DOHH2 (cell line): ENCODE measurements around the gene AHRR.
"Not testable (repeated sequence)": the region's sequence is repeated elsewhere in the genome, so short reads cannot be mapped to it uniquely, and the experiment has no call there.

Experiments
- H3F3A ChIP-seq: fragments of 200-600 bp; sonication (generic), shearing (Covaris generic); 2 replicates; pipeline ENCODE4 v1.6.0; 2016; ENCODE audit warnings: antibody characterized with exemption, mild to moderate bottlenecking; ENCODE audit not compliant: control insufficient read depth, insufficient read depth
- H3K27ac ChIP-seq: fragments of 200-600 bp; sonication (generic); 2 replicates; pipeline ENCODE4 v1.5.1; 2014; ENCODE audit warnings: low read depth, mild to moderate bottlenecking, low read length, moderate library complexity
- H3K27me3 ChIP-seq: fragments of 200-600 bp; sonication (generic); 2 replicates; pipeline ENCODE4 v1.6.1; 2014; ENCODE audit warnings: mild to moderate bottlenecking, low read length, mixed read lengths; ENCODE audit not compliant: control insufficient read depth
- H3K36me3 ChIP-seq: fragments of 200-600 bp; sonication (generic); 2 replicates; pipeline ENCODE4 v1.6.1; 2014; ENCODE audit warnings: mild to moderate bottlenecking, low read length, moderate library complexity, mixed read lengths; ENCODE audit not compliant: control insufficient read depth
- H3K4me1 ChIP-seq: fragments of 200-600 bp; sonication (generic); 2 replicates; pipeline ENCODE4 v1.6.1; 2014; ENCODE audit warnings: mild to moderate bottlenecking, low read length, mixed read lengths; ENCODE audit not compliant: control insufficient read depth
- H3K4me2 ChIP-seq: fragments of 200-600 bp; sonication (generic); 2 replicates; pipeline ENCODE4 v1.6.0; 2014; ENCODE audit warnings: mild to moderate bottlenecking, low read length, moderate library complexity
- H3K4me3 ChIP-seq: fragments of 200-600 bp; sonication (generic); 2 replicates; pipeline ENCODE4 v1.5.1; 2014; ENCODE audit warnings: mild to moderate bottlenecking, low read length, mixed read lengths
- H3K79me2 ChIP-seq: fragments of 200-600 bp; sonication (generic); 2 replicates; pipeline ENCODE4 v1.6.1; 2014; ENCODE audit warnings: mild to moderate bottlenecking, low read length, mixed read lengths; ENCODE audit not compliant: control insufficient read depth
- H3K9me2 ChIP-seq: fragments of 200-600 bp; sonication (generic); replicated peaks from 2 replicates; pipeline ENCODE4 v1.6.1; 2014; ENCODE audit warnings: mild to moderate bottlenecking, low read length, mixed read lengths; ENCODE audit not compliant: control insufficient read depth
- H3K9me3 ChIP-seq: fragments of 200-600 bp; sonication (generic); 2 replicates; pipeline ENCODE4 v1.6.1; 2014; ENCODE audit warnings: antibody characterized with exemption, low read length, mixed read lengths; ENCODE audit not compliant: control insufficient read depth, insufficient read depth
- H4K20me1 ChIP-seq: fragments of 200-600 bp; sonication (generic); 2 replicates; pipeline ENCODE4 v1.6.0; 2014; ENCODE audit warnings: low read depth, mild to moderate bottlenecking, antibody characterized with exemption, low read length, moderate library complexity; ENCODE audit not compliant: control insufficient read depth, insufficient read depth
- CTCF ChIP-seq: fragments of 200-600 bp; sonication (generic); IDR thresholded peaks from one replicate; pipeline ENCODE4 v1.5.1; 2014; ENCODE audit warnings: antibody characterized with exemption, mild to moderate bottlenecking, low read depth, low read length; ENCODE audit not compliant: poor library complexity, severe bottlenecking
- EZH2phosphoT487 ChIP-seq: fragments of 200-600 bp; sonication (generic); IDR thresholded peaks from 2 replicates; pipeline ENCODE4 v1.6.1; 2017; ENCODE audit warnings: borderline replicate concordance, mild to moderate bottlenecking, antibody characterized with exemption, low read length, moderate library complexity, mixed read lengths

AHRR gene

GRCh38 chr5:395921-396530 is 74.5 kb downstream of the AHRR start:
- no peaks in the 10 kb centered on the region for H3K9me2 ChIP-seq

DNA sequence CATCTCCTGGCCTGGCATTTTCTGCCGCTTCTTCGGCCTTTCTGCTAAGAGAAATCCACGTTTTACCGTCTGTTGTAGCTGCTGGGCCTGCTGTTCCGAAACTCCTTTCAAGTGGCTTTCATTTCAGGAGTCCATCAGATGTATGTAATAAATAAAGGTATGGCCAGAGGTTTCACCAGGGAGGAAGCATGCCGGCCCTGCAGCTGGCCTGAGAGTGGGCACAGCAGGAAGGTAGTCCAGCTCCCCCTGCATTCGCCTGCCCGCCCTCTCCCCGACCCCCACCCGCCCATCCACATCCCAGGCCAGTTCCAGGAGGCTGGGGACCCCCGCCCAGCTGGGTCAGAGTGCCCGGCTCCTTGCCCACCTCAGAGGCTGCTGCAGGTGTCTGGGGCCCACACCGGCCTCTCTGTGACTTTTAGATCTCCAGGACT is 75.0 kb downstream of the AHRR start:
- Histone ChIP-seq H3K4me3 (no peak overlapping the region), H3K9me2 (no peaks in the 10 kb centered on the region), H3K4me1 (peaks cover 92% of the 10 kb centered on the region), H3K27me3 (no peaks in the 10 kb centered on the region), H4K20me1 (no peaks in the 10 kb centered on the region), H3K27ac (peak overlapping the region; percentile 100), H3F3A (peaks cover 26% of the 10 kb centered on the region), H3K4me2 (no peak overlapping the region), H3K36me3 (peaks cover 15% of the 10 kb centered on the region), H3K9me3 (no peaks in the 10 kb centered on the region), H3K79me2 (peaks cover 17% of the 10 kb centered on the region)
- no peak for TF ChIP-seq EZH2phosphoT487
- no peak for TF ChIP-seq CTCF

More at GRCh38 chr5:395921-396530, 74.5 kb downstream of the AHRR start:
- Histone ChIP-seq H4K20me1 (no peaks in the 10 kb centered on the region), H3K27me3 (no peaks in the 10 kb centered on the region), H3K9me3 (no peaks in the 10 kb centered on the region), H3K4me3 (no peak overlapping the region), H3K79me2 (peaks cover 17% of the 10 kb centered on the region), H3K4me2 (no peak overlapping the region), H3F3A (peaks cover 26% of the 10 kb centered on the region), H3K36me3 (peaks cover 10% of the 10 kb centered on the region), H3K4me1 (peaks cover 90% of the 10 kb centered on the region), H3K27ac (peak overlapping the region; percentile 25)
- TF ChIP-seq EZH2phosphoT487 (no peak), CTCF (no peak)

DNA sequence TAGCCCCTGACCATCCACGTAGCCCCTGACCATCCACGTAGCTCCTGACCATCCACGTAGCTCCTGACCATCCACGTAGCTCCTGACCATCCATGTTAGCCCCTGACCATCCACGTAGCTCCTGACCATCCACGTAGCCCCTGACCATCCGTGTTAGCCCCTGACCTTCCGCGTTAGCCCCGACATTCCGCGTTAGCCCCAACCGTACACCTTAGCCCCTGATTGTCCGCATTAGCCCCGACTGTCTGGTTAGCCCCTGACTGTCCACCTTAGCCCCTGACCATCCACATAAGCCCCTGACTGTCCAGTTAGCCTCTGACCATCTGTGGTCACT is 76.6 kb downstream of the AHRR start:
- Histone ChIP-seq H3K4me2 (peak overlapping the region; percentile 97), H3K27ac (peak overlapping the region; percentile 100), H3F3A (peaks cover 28% of the 10 kb centered on the region), H3K36me3 (peaks cover 21% of the 10 kb centered on the region), H3K4me3 (peak overlapping the region; percentile 74), H3K79me2 (peaks cover 13% of the 10 kb centered on the region), H3K4me1 (peaks cover 97% of the 10 kb centered on the region)
- not testable (repeated sequence) for H3K27me3 ChIP-seq, H4K20me1 ChIP-seq, H3K9me2 ChIP-seq, H3K9me3 ChIP-seq

DNA sequence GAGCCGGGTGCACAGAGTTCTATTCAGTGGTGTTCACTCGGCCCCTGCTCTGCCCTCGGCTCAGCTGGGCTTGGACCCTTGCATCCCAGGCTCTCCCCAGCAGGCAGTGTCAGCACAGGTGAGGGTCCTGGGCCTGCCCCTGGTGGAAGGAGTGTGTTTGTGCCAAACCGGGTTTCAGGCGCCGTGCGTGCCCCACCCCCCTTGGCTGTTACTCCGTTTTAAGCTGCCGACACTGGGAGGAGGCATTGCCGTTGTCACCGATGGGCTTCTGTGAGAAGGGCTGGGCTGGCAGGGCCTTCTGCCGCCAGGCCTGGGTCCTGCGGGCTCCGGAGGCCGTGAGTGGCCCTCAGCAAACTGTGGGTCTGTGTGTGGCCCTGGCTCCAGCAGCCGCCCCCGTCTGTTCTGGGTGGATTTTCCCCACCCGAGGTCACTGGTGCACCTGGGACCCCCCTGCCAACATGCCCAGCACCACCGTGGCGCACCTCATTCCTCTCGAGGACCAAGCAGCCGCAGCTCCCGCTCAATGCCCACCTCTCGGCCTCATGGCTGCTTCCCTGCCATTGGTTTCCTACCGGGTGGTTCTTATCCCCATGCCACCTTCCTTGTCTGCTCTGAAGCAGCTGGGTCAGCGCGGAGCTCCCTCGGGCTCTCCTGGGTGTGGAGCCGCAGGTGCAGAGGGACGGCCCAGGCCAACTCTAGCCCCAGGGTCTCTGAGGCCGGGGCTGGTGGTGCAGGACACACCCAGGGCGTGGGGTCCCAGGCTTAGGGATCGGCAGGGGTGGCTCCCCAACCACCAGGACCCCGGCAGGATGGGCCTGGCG is 77.2 kb downstream of the AHRR start:
- Histone ChIP-seq H3F3A (peaks cover 30% of the 10 kb centered on the region), H3K9me2 (no peaks in the 10 kb centered on the region), H3K79me2 (peaks cover 10% of the 10 kb centered on the region), H3K9me3 (no peaks in the 10 kb centered on the region), H3K27ac (peak overlapping the region; percentile 100), H3K27me3 (no peaks in the 10 kb centered on the region), H3K4me2 (peak overlapping the region; percentile 97), H4K20me1 (no peaks in the 10 kb centered on the region), H3K36me3 (peaks cover 21% of the 10 kb centered on the region), H3K4me3 (peak overlapping the region; percentile 74), H3K4me1 (peaks cover 97% of the 10 kb centered on the region)
- TF ChIP-seq CTCF (no peak), EZH2phosphoT487 (no peak)
